BLaER1 treated with 17β-estradiol and CSF1 and Interleukin-3, amounts not matched to agents 10 nM and 100 nM (cell line): Measurements from ENCODE around the gene LIF.
"Not testable (repeated sequence)": the region's sequence is repeated elsewhere in the genome, so short reads cannot be mapped to it uniquely, and the experiment has no call there.

Experiments used
- H3K27ac ChIP-seq, 11 experiments: shearing (Covaris generic); formaldehyde crosslinking; 2 replicates each; pipeline ENCODE4 v1.8.1; 2022
- H3K27me3 ChIP-seq, 11 experiments: shearing (Covaris generic); formaldehyde crosslinking; 2 replicates each; pipeline ENCODE4 v1.8.1; 2022
- H3K36me3 ChIP-seq, 11 experiments: shearing (Covaris generic); formaldehyde crosslinking; 2 replicates each; pipeline ENCODE4 v1.8.1; 2022
- H3K4me1 ChIP-seq, 10 experiments: shearing (Covaris generic); formaldehyde crosslinking; 2 replicates each; pipeline ENCODE4 v1.8.1; 2022
- H3K4me2 ChIP-seq, 11 experiments: shearing (Covaris generic); formaldehyde crosslinking; 2 replicates each; pipeline ENCODE4 v1.8.1; 2022
- H3K4me3 ChIP-seq, 10 experiments: shearing (Covaris generic); formaldehyde crosslinking; 2 replicates each; pipeline ENCODE4 v1.8.1; 2022
- H3K9ac ChIP-seq, 11 experiments: shearing (Covaris generic); formaldehyde crosslinking; 2 replicates each; pipeline ENCODE4 v1.8.1; 2022
- H3K9me3 ChIP-seq, 11 experiments: shearing (Covaris generic); formaldehyde crosslinking; replicated peaks in 1 of 11; 2 replicates each; pipeline ENCODE4 v1.8.1; 2022
- H4K20me1 ChIP-seq, 11 experiments: shearing (Covaris generic); formaldehyde crosslinking; 2 replicates each; pipeline ENCODE4 v1.8.1; 2022
- Cebpa-rat ChIP-seq, 11 experiments: shearing (Covaris generic); IDR thresholded peaks; 2 replicates each; pipeline ENCODE4 v1.8.1; 2022

Gene LIF

DNA sequence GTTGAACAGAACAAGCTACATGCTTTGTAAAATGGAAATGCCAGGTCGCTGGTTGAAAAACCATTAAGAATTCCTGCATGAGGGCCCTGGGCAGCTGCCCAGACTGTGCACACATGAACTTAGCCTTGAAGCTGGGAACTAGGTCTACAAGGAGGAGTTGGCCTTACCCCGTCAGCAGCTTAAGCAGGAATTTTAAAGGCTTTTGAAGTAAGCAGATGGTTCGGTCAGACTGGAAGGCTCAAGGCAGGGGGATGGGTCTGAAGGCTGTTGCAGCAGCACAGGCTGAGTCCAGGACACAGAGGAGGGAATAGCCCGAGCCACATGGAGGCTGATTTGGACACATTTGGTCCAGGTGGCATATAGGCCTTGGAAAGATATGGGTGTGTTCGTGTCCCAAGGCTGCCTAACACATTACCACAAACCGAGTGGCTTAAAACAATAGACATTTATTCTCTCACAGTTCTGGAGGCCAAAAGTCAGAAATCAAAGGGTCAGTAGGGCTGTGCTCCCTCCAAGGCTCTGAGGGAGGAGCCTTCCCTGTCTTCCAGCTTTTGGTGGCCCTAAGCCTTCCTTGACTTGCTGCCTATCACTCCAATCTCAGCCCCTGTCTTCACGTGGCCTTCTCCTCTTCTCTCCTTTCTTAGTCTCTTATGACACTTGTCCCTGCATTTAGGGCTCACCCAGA, 11.6 kb downstream of the LIF start:
- Histone ChIP-seq H3K9me3 (peaks cover 0 to 13% (median 0%) of the 10 kb centered on the region in 11 experiments; a peak in 8 of 22 replicates), H3K27ac (no peak overlapping the region), H4K20me1 (peaks cover 0 to 9% (median 0%) of the 10 kb centered on the region in 11 experiments; a peak in 1 of 22 replicates), H3K4me3 (no peak overlapping the region), H3K4me1 (peaks cover 10 to 60% (median 53%) of the 10 kb centered on the region in 10 experiments; a peak in 18 of 20 replicates), H3K27me3 (peaks cover 0 to 7% (median 0%) of the 10 kb centered on the region in 11 experiments; a peak in 2 of 22 replicates), H3K9ac (no peak overlapping the region), H3K36me3 (no peaks in the 10 kb centered on the region), H3K4me2 (peak overlapping the region in 9 of 11 experiments; percentile 62 to 93 (median 77); a peak in 17 of 22 replicates)
- TF ChIP-seq Cebpa-rat (IDR thresholded peaks at IDR 0.05) = no peak

DNA sequence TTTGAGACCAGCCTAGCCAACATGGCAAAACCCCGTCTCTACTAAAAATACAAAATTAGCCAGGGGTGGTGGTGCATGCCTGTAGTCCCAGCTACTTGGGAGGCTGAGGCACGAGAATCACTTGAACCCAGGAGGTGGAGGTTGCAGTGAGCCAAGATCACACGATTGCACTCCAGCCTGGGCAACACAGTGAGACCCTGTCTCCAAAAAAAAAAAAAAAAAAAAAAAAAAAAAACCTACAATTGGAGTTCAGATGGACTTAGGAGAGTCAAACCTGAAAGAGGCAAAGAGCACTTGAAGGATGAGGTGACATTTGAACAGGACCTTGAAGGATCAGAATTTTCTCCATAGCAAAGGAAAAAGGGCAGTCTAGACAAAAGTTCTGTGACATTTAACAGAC, 12.2 kb downstream of the LIF start:
- H3K36me3 ChIP-seq, H4K20me1 ChIP-seq, H3K9ac ChIP-seq, H3K4me3 ChIP-seq, H3K27me3 ChIP-seq, H3K27ac ChIP-seq: not testable (repeated sequence)
- Histone ChIP-seq H3K4me1 (peaks cover 10 to 58% (median 53%) of the 10 kb centered on the region in 10 experiments; a peak in 18 of 20 replicates), H3K4me2 (peak overlapping the region in 2 of 11 experiments; percentile 12 to 71; a peak in 3 of 22 replicates), H3K9me3 (peaks cover 0 to 13% (median 0%) of the 10 kb centered on the region in 11 experiments; a peak in 8 of 22 replicates)

DNA sequence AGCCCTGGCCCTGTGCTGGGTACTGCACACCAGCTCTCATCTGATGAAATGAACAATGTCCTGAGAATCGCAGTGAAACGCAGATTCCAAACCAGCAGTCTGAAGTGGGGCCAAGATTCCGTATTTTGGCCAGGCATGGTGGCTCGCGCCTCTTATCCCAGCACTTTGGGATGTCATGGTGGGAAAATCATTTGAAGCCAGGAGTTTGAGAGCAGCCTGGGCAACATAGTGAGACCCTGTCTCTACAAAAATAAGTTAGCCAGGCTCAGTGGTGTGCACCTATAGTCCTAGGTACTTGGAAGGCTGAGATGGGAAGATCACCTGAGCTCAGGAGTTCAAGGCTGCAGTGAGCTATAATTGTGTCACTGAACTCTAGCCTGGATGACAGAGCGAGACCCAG, 13.0 kb downstream of the LIF start:
- Histone ChIP-seq H3K4me1 (peaks cover 10 to 56% (median 47%) of the 10 kb centered on the region in 10 experiments; a peak in 18 of 20 replicates), H3K9me3 (peaks cover 0 to 13% (median 0%) of the 10 kb centered on the region in 11 experiments; a peak in 8 of 22 replicates), H3K27ac (no peak overlapping the region)

DNA sequence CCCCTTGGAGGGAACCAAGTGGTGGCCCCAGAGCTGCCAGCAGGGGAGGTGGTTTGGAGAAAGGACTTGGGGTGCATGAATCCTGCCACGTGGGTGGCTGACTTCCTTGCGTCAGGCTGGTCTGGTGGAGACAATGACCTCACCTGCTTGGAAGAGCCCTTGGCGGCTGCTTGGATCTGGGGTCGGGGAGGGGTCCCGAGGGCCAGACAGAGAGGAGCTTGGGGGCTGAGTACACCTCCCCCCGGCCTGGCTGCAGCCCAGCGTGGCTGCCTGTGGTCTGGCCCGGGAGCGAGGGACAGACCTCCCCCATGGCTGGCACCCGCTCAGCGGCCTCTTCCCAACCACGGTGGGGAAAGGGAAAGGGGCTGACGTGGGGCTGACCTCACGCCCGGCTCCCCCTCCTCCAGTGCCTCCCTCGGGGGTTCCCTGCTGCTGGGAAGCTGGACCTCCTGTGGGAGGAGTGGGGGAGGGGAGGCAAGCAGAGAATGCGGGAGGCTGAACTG, 13.8 kb downstream of the LIF start:
- H3K27ac ChIP-seq = no peak overlapping the region
- no peak overlapping the region for H3K9ac ChIP-seq
- peaks cover 0 to 7% (median 0%) of the 10 kb centered on the region in 11 experiments; a peak in 2 of 22 replicates for H3K27me3 ChIP-seq
- H4K20me1 ChIP-seq = peaks cover 0 to 9% (median 0%) of the 10 kb centered on the region in 11 experiments; a peak in 1 of 22 replicates
- peaks cover 10 to 48% (median 39%) of the 10 kb centered on the region in 10 experiments; a peak in 18 of 20 replicates for H3K4me1 ChIP-seq
- H3K9me3 ChIP-seq = peaks cover 0 to 13% (median 0%) of the 10 kb centered on the region in 11 experiments; a peak in 8 of 22 replicates
- peak overlapping the region in 8 of 11 experiments; percentile 15 to 54 (median 46); a peak in 15 of 22 replicates for H3K4me2 ChIP-seq
- no peak overlapping the region for H3K4me3 ChIP-seq
- no peaks in the 10 kb centered on the region for H3K36me3 ChIP-seq
- TF ChIP-seq Cebpa-rat (IDR thresholded peaks at IDR 0.05) = no peak

More for the DNA sequence above, 13.0 kb downstream of the LIF start:
- Histone ChIP-seq H3K4me2 (no peak overlapping the region), H4K20me1 (peaks cover 0 to 9% (median 0%) of the 10 kb centered on the region in 11 experiments; a peak in 1 of 22 replicates), H3K36me3 (no peaks in the 10 kb centered on the region), H3K27me3 (peaks cover 0 to 7% (median 0%) of the 10 kb centered on the region in 11 experiments; a peak in 2 of 22 replicates), H3K9ac (no peak overlapping the region), H3K4me3 (no peak overlapping the region)
- no peak for TF ChIP-seq Cebpa-rat (IDR thresholded peaks at IDR 0.05)

DNA sequence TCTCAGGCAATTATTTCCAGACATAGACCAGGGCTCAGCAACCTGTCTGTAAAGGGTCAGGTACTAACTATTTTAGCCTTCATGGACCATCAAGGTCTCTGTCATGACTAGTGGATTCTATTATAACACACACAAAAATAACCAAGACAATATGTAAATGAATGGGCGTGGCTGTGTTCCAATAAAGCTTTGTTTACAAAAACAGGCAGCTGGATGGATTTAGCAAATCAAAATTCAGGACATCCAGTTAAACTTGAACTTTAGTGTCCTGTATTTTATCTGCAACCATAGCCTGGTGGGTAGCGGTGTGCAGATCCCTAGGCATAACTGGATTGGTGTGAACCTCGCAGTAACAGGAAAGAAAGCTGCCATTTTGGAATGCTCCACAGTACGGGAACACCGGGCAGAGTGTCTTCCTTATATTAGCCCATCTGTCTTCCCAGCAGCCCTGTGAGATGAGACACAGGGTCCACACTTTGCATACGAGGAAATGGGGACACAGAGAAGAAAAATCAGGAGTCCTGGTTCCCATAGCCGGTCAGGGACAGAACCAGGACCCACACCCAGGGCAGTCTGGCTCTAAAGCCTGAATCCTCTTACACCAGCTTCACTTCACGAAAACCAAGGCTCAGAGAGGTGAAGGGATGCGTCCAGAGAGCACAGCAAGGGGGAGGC, 15.6 kb downstream of the LIF start:
- TF ChIP-seq Cebpa-rat (IDR thresholded peaks at IDR 0.05) = no peak
- Histone ChIP-seq H3K9me3 (peaks cover 0 to under 1% (median 0%) of the 10 kb centered on the region in 11 experiments; a peak in 1 of 22 replicates), H3K27me3 (peaks cover 0 to 7% (median 0%) of the 10 kb centered on the region in 11 experiments; a peak in 2 of 22 replicates), H3K4me1 (peaks cover 6 to 32% (median 23%) of the 10 kb centered on the region in 10 experiments; a peak in 18 of 20 replicates), H3K4me3 (no peak overlapping the region), H3K9ac (no peak overlapping the region), H4K20me1 (peaks cover 0 to 9% (median 0%) of the 10 kb centered on the region in 11 experiments; a peak in 1 of 22 replicates), H3K4me2 (no peak overlapping the region), H3K36me3 (no peaks in the 10 kb centered on the region), H3K27ac (no peak overlapping the region)

DNA sequence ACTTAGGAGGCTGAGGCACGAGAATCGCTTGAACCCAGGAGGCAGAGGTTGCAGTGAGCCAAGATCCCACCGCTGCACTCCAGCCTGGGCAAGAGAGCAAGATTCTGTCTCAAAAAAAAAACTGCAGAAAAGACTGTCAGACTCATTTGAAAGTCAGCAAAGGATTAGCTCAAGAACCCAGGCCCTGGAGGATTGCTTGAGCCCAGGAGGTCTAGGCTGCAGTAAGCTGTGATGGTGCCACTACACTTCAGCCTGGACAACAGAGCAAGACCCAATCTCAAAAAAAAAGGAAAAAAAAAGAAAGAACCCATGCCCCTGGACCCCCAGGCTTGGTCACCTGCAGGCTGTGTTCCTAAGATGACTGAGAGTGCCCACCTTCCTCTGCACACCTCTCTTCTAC, 16.2 kb downstream of the LIF start:
- H3K9me3 ChIP-seq = no peaks in the 10 kb centered on the region
- TF ChIP-seq Cebpa-rat (IDR thresholded peaks at IDR 0.05) = no peak
- no peak overlapping the region for H3K4me2 ChIP-seq
- H3K36me3 ChIP-seq = no peaks in the 10 kb centered on the region
- peaks cover 0 to 9% (median 0%) of the 10 kb centered on the region in 11 experiments; a peak in 1 of 22 replicates for H4K20me1 ChIP-seq
- peaks cover 0 to 7% (median 0%) of the 10 kb centered on the region in 11 experiments; a peak in 2 of 22 replicates for H3K27me3 ChIP-seq
- H3K4me1 ChIP-seq = peaks cover 0 to 32% (median 19%) of the 10 kb centered on the region in 10 experiments; a peak in 17 of 20 replicates
- no peak overlapping the region for H3K27ac ChIP-seq
- no peak overlapping the region for H3K4me3 ChIP-seq
- H3K9ac ChIP-seq = no peak overlapping the region

DNA sequence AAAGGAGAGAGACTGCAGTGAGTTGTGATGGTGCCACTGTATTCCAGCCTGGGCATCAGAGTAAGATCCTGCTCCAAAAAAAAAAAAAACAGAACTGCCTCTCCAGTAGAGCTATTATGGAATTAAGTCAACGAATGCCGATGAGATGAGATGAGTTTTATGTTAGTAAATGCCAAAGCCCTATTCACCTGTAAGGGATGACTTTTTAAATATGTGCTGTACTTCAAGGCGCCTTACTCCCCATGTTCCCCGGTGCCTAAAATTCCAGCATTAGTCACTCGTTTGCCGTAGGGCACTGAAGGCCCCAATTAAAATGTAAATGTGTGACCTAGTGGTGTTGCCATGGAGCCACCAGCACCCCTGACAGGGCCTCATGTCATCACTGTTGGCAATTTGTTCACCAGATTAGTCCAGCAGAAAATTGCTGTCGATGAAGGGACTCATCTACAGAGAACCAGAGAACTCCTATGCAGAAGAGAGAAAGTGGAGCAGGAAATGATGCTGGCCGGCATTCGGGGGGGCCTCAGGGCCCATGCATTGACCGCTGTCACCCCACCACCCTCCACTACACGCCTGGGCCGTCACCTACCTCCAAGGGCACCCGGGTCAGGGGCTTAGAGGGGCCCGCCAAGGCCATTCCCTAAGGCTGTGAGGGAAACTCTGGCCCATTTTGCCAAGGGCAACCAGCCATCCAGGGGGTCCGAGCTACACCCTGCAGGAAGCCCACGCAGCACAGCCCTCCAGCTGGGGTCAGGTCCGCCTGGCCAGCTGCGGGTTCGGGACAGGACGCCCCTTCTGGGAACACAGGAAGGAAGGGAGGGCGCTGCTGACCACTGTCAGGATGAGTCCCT, 17.8 kb downstream of the LIF start:
- Histone ChIP-seq H3K27ac (no peak overlapping the region), H3K27me3 (no peaks in the 10 kb centered on the region; a peak in 1 of 22 replicates), H4K20me1 (0 out of 22 replicates have a peak, but pooled peaks cover 0 to 9% (median 0%) of the 10 kb centered on the region in 11 experiments), H3K4me2 (peak overlapping the region in 5 of 11 experiments; percentile 3 to 35 (median 7); a peak in 3 of 22 replicates), H3K4me3 (no peak overlapping the region), H3K36me3 (no peaks in the 10 kb centered on the region), H3K9ac (no peak overlapping the region), H3K9me3 (no peaks in the 10 kb centered on the region), H3K4me1 (peaks cover 14 to 39% (median 28%) of the 10 kb centered on the region in 10 experiments)
- TF ChIP-seq Cebpa-rat (IDR thresholded peaks at IDR 0.05) = no peak
